Measurements from ENCODE around the gene ZDHHC21. TPM values are rescaled to one million over a fixed set of nuclear protein-coding genes. Genes with fewer than 3 reads are reported as not detected.

The ZDHHC21 gene
- total and polyA plus RNA-seq, 2 of the 8 experiments (the other 6 are each of a cell fraction or from before 2014, with no cell fraction given): 1.9 to 6.0 TPM

GRCh38 chr9:14597171-14597799, 95.9 kb downstream of the ZDHHC21 start:
- DNase-seq (ENCODE audit: low read depth in 1 of 2, low spot score in 2 of 2) (no peak), FAIRE-seq (no peak)
- Histone ChIP-seq H3K23me2 (ENCODE audit: low read depth, low read length) (no peaks in the 10 kb centered on the region), H2BK5ac (ENCODE audit: low read depth, low read length) (no peak overlapping the region), H3K79me1 (ENCODE audit: low read depth, low read length) (no peaks in the 10 kb centered on the region), H3K4me3 (ENCODE audit: extremely low read depth in 1 of 4, insufficient read depth in 2 of 4, low read depth in 3 of 4, low read length in 4 of 4) (no peak overlapping the region), H2BK120ac (replicated peaks; ENCODE audit: low read depth, low read length) (no peak overlapping the region), H3K9me3 (ENCODE audit: insufficient read depth in 2 of 2, low read depth in 1 of 2, low read length in 1 of 2) (peaks cover 0 to 2% of the 10 kb centered on the region in 2 experiments; a peak in 1 of 4 replicates), H2BK15ac (ENCODE audit: low read length) (peak overlapping the region; percentile 46; the same call in 1 of the 2 replicates), H3K27ac (ENCODE audit: low read depth, low read length) (no peak overlapping the region), H3K56ac (replicated peaks; ENCODE audit: insufficient read length, low read depth, low read length) (no peak overlapping the region), H2BK20ac (ENCODE audit: low read length) (no peak overlapping the region), H3K23ac (ENCODE audit: insufficient read length) (no peak overlapping the region), H3K9ac (replicated peaks in 1 of 4; ENCODE audit: extremely low read depth in 1 of 4, low read depth in 3 of 4, low read length in 3 of 4) (no peak overlapping the region), H2AFZ (ENCODE audit: low read length) (no peak overlapping the region), H3K79me2 (ENCODE audit: control insufficient read depth in 1 of 2, insufficient read depth in 2 of 2, low read length in 2 of 2) (no peaks in the 10 kb centered on the region), H4K91ac (replicated peaks; ENCODE audit: insufficient read length, low read length) (no peak overlapping the region), H3K27me3 (replicated peaks in 1 of 4; ENCODE audit: control insufficient read depth in 3 of 4, extremely low read depth in 1 of 4, insufficient read depth in 3 of 4, low read length in 3 of 4) (no peaks in the 10 kb centered on the region), H4K20me1 (replicated peaks in 1 of 2; ENCODE audit: control insufficient read depth in 1 of 2, insufficient read depth in 2 of 2, low read length in 2 of 2) (no peaks in the 10 kb centered on the region), H2AK5ac (ENCODE audit: low read depth, low read length) (no peak overlapping the region), H3K36me3 (ENCODE audit: control insufficient read depth in 2 of 4, insufficient read depth in 4 of 4, low read length in 3 of 4) (peaks cover 0 to 3% (median 1%) of the 10 kb centered on the region in 4 experiments; a peak in 1 of 8 replicates), H3K4ac (replicated peaks; ENCODE audit: insufficient read length, low read depth, low read length) (no peak overlapping the region), H3K14ac (ENCODE audit: insufficient read length) (no peak overlapping the region), H2BK12ac (ENCODE audit: low read depth, low read length) (no peak overlapping the region), H4K8ac (ENCODE audit: extremely low read depth, insufficient read depth, low read length) (peak overlapping the region; percentile 71; the same call in 1 of the 2 replicates), H3K18ac (ENCODE audit: extremely low read depth, low read length) (no peak overlapping the region), H3K4me1 (replicated peaks in 1 of 4; ENCODE audit: control insufficient read depth in 3 of 4, insufficient read depth in 4 of 4, low read length in 3 of 4) (no peaks in the 10 kb centered on the region), H3K4me2 (ENCODE audit: insufficient read depth in 1 of 2, low read depth in 2 of 2, low read length in 2 of 2) (no peak overlapping the region), H4K5ac (ENCODE audit: insufficient read length, low read depth, low read length) (no peak overlapping the region)
- CTCF ChIA-PET (ENCODE audit: partially characterized antibody): interaction anchor here (1.2 to 1.4 kb wide), 2 partner anchors 18 to 155 kb away, joined by 3 to 5 read pairs; no protein-coding TSS in a partner anchor
- POLR2A ChIA-PET (ENCODE audit: partially characterized antibody): no interaction called here
- WGBS, 2 experiments (ENCODE audit: extremely low coverage in 1 of 2, insufficient coverage in 1 of 2, insufficient read length in 1 of 2, insufficient replicate concordance in 2 of 2, low coverage in 1 of 2, low lambda C conversion rate in 2 of 2, missing lambda C conversion rate in 1 of 2): 90% methylated on average over 7 of the region's 7 CpGs; no CpG with 5 or more reads in 1 of the 2 experiments
- TF ChIP-seq CEBPB (IDR thresholded peaks at IDR 0.05; ENCODE audit: low read depth, low read length) (no peak), RXRA (IDR thresholded peaks at IDR 0.05; ENCODE audit: insufficient read depth, low read depth, low read length) (no peak), POLR2AphosphoS5 (IDR thresholded peaks at IDR 0.05; ENCODE audit: low read depth, low read length) (no peak), PHF8 (conservative IDR thresholded peaks at IDR 0.05; ENCODE audit: low read depth, low read length) (no peak), SIN3A (conservative IDR thresholded peaks at IDR 0.05 in 1 of 2, IDR thresholded peaks at IDR 0.05 in 1 of 2; ENCODE audit: low read depth in 1 of 2, low read length in 2 of 2) (no peak), ATF2 (IDR thresholded peaks at IDR 0.05; ENCODE audit: low read length) (no peak), CBX8 (IDR thresholded peaks at IDR 0.05; ENCODE audit: borderline replicate concordance, low read depth, low read length) (no peak)
- TF ChIP-seq, protein P1, sequence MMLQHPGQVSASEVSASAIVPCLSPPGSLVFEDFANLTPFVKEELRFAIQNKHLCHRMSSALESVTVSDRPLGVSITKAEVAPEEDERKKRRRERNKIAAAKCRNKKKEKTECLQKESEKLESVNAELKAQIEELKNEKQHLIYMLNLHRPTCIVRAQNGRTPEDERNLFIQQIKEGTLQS (IDR thresholded peaks at IDR 0.05; ENCODE audit: insufficient read depth, low read depth, low read length): no peak
